HepG2 (cell line): ENCODE data around the gene KAT6B. TPM values are rescaled to one million over a fixed set of nuclear protein-coding genes. Genes with fewer than 3 reads are reported as not detected.

Source experiments
- ATAC-seq: fragments of 200-7000 bp; cut with Tn5 transposase; 3 replicates; pipeline ENCODE4 v1.9.1; 2020; ENCODE audit warnings: mild to moderate bottlenecking, moderate library complexity
- BruUV-seq: library from RNA; stranded (reverse); fragments of 400-500 nt; replicated peaks from 2 replicates; lab custom pipeline; 2021; lab: Mats Ljungman, UMichigan
- CTCF ChIA-PET: fragments of 300-600 bp; formaldehyde crosslinking; extraction: SDS; loops from one replicate; lab custom pipeline; 2021; ENCODE audit warnings: low total read pairs, inconsistent platforms, low intra/inter-chr PET ratio; lab: Yijun Ruan, JAX
- POLR2A ChIA-PET: fragments of 350-600 bp; sonication (Branson Sonifier 250); formaldehyde crosslinking; loops from one replicate; lab custom pipeline; 2020; ENCODE audit warnings: antibody characterized with exemption, inconsistent platforms; lab: Yijun Ruan, JAX
- DNase-seq: peaks from one replicate; pipeline ENCODE4 v3.0.0-alpha.2; 2015; ENCODE audit warnings: low spot score
- FAIRE-seq: peaks from 3 replicates; lab custom pipeline; 2011; peaks lifted over from hg19 to GRCh38; lab: Jason Lieb, UNC
- H2AFZ ChIP-seq: one replicate; pipeline ENCODE4 v1.6.1; 2011; ENCODE audit warnings: low read length, inconsistent platforms
- H3K27ac ChIP-seq: fragments of 300-600 bp; 3 replicates; pipeline ENCODE4 v1.8.0; 2011; ENCODE audit warnings: mixed run types, mild to moderate bottlenecking, mixed read lengths, low read length, inconsistent platforms; ENCODE audit not compliant: insufficient read depth; ENCODE audit errors: extremely low read length
- H3K27me3 ChIP-seq, 2 experiments: fragments of 200-600 bp in 1 of 2; 2 replicates in 1 of 2; 3 replicates in 1 of 2; pipeline versions ENCODE4 v1.6.0 to v1.8.0; 2011; ENCODE audit warnings: low read length in 2 of 2, mild to moderate bottlenecking in 2 of 2, moderate library complexity in 2 of 2, inconsistent platforms in 1 of 2; ENCODE audit not compliant: insufficient read depth in 2 of 2, control insufficient read depth in 1 of 2
- H3K36me3 ChIP-seq, 2 experiments: fragments of 200-600 bp in 1 of 2; replicated peaks in 1 of 2; 2 replicates in 1 of 2; 3 replicates in 1 of 2; pipeline versions ENCODE4 v1.5.1 to v1.8.0; 2011; ENCODE audit warnings: low read length in 2 of 2, inconsistent platforms in 1 of 2; ENCODE audit not compliant: insufficient read depth in 2 of 2, control insufficient read depth in 1 of 2
- H3K4me1 ChIP-seq: 2 replicates; pipeline ENCODE4 v1.5.1; 2012; ENCODE audit warnings: low read length, inconsistent platforms; ENCODE audit not compliant: insufficient read depth
- H3K4me2 ChIP-seq: 2 replicates; pipeline ENCODE4 v1.6.0; 2011; ENCODE audit warnings: low read depth, low read length, inconsistent platforms
- H3K4me3 ChIP-seq, 3 experiments: fragments of 200-600 bp in 1 of 3; sonication (generic), shearing (Covaris generic) in 1 of 3; replicated peaks in 1 of 3; 2 replicates each; pipeline ENCODE4 v1.5.1; 2011 to 2016; ENCODE audit warnings: low read length in 3 of 3, inconsistent platforms in 2 of 3, low read depth in 2 of 3, mild to moderate bottlenecking in 2 of 3, control low read depth in 1 of 3, mixed read lengths in 1 of 3; ENCODE audit not compliant: insufficient read depth in 1 of 3
- H3K79me2 ChIP-seq: one replicate; pipeline ENCODE4 v1.6.1; 2011; ENCODE audit warnings: low read length, inconsistent platforms; ENCODE audit not compliant: insufficient read depth
- H3K9ac ChIP-seq: 2 replicates; pipeline ENCODE4 v1.6.0; 2011; ENCODE audit warnings: mild to moderate bottlenecking, low read depth, low read length, inconsistent platforms; ENCODE audit not compliant: insufficient read depth
- H3K9me3 ChIP-seq: 2 replicates; pipeline ENCODE4 v1.5.1; 2012; ENCODE audit warnings: mild to moderate bottlenecking, low read length
- H4K20me1 ChIP-seq: 2 replicates; pipeline ENCODE4 v1.6.0; 2011; ENCODE audit warnings: inconsistent platforms, mild to moderate bottlenecking, low read length, moderate library complexity; ENCODE audit not compliant: insufficient read depth
- CENPBD1 ChIP-seq: sonication (generic); formaldehyde crosslinking; IDR thresholded peaks from 2 replicates; pipeline ENCODE4 v1.8.0; 2022; ENCODE audit warnings: missing genetic modification reagents, low read depth, mild to moderate bottlenecking, borderline replicate concordance
- IKZF4 ChIP-seq: sonication (generic); formaldehyde crosslinking; IDR thresholded peaks from 2 replicates; pipeline ENCODE4 v1.5.1; 2020; ENCODE audit warnings: borderline replicate concordance, mild to moderate bottlenecking, low read depth, missing genetic modification reagents; ENCODE audit errors: not compliant biosample characterization
- NAIF1 ChIP-seq: sonication (generic); formaldehyde crosslinking; IDR thresholded peaks from 2 replicates; pipeline ENCODE4 v1.5.0; 2020; ENCODE audit warnings: mild to moderate bottlenecking, missing genetic modification reagents, borderline replicate concordance
- ZNF121 ChIP-seq: sonication (generic); formaldehyde crosslinking; IDR thresholded peaks from 2 replicates; pipeline ENCODE4 v1.5.0; 2020; ENCODE audit warnings: mild to moderate bottlenecking, missing genetic modification reagents
- ZNF512B ChIP-seq: sonication (generic); formaldehyde crosslinking; IDR thresholded peaks from 2 replicates; pipeline ENCODE4 v1.5.1; 2020; ENCODE audit warnings: missing genetic modification reagents, mild to moderate bottlenecking, borderline replicate concordance
- ZNF775 ChIP-seq: sonication (generic); formaldehyde crosslinking; IDR thresholded peaks from 2 replicates; pipeline ENCODE4 v1.4.0; 2020; ENCODE audit warnings: missing genetic modification reagents, mild to moderate bottlenecking, moderate library complexity, borderline replicate concordance
- WGBS: methylation state at CpG from one replicate; pipeline ENCODE4 v1.1.6; 2017; ENCODE audit warnings: low lambda C conversion rate; 5-methylcytosine and 5-hydroxymethylcytosine counted together
- in situ Hi-C: cut with HindIII; loops from 2 replicates; pipeline ENCODE4 v1.10.0; 2017; ENCODE audit warnings: low pct_unique_long_range_greater_than_20kb; ENCODE audit not compliant: extremely low pct_ligation_motif_present
- intact Hi-C: fragments of 100-400 bp; cut with micrococcal nuclease; formaldehyde crosslinking; loops from one replicate; pipeline ENCODE4 v1.10.0; 2022; ENCODE audit not compliant: unreplicated experiment
- polyA plus RNA-seq, 8 experiments: library from polyadenylated mRNA; depleted of rRNA in 3 of 8; stranded (reverse) in 7 of 8; unstranded in 1 of 8; fragments of >200 nt; fragmentation: Illumina TruSeq in 4 of 8; extraction: Trizol in 4 of 8; gene quantifications; 2 replicates each; pipeline versions ENCODE4 v1.2.1 to v1.2.3, GENCODE V29; 2011 to 2016; ENCODE audit warnings: low read depth in 4 of 8, missing spikeins in 1 of 8, mixed read lengths in 1 of 8; ENCODE audit not compliant: insufficient read depth in 1 of 8
- total RNA-seq, 5 experiments: library from RNA; depleted of rRNA; stranded (reverse); fragments of >200 nt; fragmentation: Illumina TruSeq; extraction: Trizol; gene quantifications; 2 replicates each; pipeline ENCODE4 v1.2.3, GENCODE V29; 2016; ENCODE audit warnings: low read depth in 1 of 5

KAT6B gene
- total and polyA plus RNA-seq, 2 of the 13 experiments (the other 11 are each of a cell fraction or from before 2014, with no cell fraction given): 3.0 to 9.5 TPM

GRCh38 chr10:74912182-74912581 lies 85.8 kb downstream of the KAT6B start (continued):
- TF ChIP-seq ZNF512B (CRISPR knock-in tag): no peak
- TF ChIP-seq NAIF1: no peak
- TF ChIP-seq IKZF4 (CRISPR knock-in tag): no peak
- no peak for TF ChIP-seq ZNF775 (CRISPR knock-in tag)

GRCh38 chr10:74912682-74913081 lies 86.3 kb downstream of the KAT6B start:
- no peak for DNase-seq
- H2AFZ ChIP-seq: no peak overlapping the region
- no peak overlapping the region for H3K9ac ChIP-seq
- CTCF ChIA-PET: no interaction called here
- H3K9me3 ChIP-seq: no peaks in the 10 kb centered on the region
- H3K27me3 ChIP-seq: no peaks in the 10 kb centered on the region
- BruUV-seq: no TSS peak
- H3K4me2 ChIP-seq: no peak overlapping the region
- intact Hi-C loops (loop anchor here (1.0 kb wide), 1 partner anchor 14 kb away; no protein-coding TSS in a partner anchor), in situ Hi-C loops (no loop called here)
- peaks cover 11% of the 10 kb centered on the region for H3K4me1 ChIP-seq
- TF ChIP-seq CENPBD1 (no peak), ZNF121 (CRISPR knock-in tag) (0 out of 2 replicates have a peak, but pooled peaks have one; percentile 11)
- POLR2A ChIA-PET: no interaction called here
- H4K20me1 ChIP-seq: peaks cover 2% of the 10 kb centered on the region; the same call in 1 of the 2 replicates
- H3K79me2 ChIP-seq: no peaks in the 10 kb centered on the region
- FAIRE-seq: no peak
- no peak for ATAC-seq
- no peak overlapping the region for H3K4me3 ChIP-seq
- no peaks in the 10 kb centered on the region for H3K36me3 ChIP-seq
- 93% methylated on average over 2 of the region's 2 CpGs for WGBS
- no peak overlapping the region for H3K27ac ChIP-seq
